Endometrial microvascular endothelial cells (primary cell): Measurements from ENCODE around the gene OR1Q1. TPM values are rescaled to one million over a fixed set of nuclear protein-coding genes. Genes with fewer than 3 reads are reported as not detected.
"Not testable (repeated sequence)": the region's sequence is repeated elsewhere in the genome, so short reads cannot be mapped to it uniquely, and the experiment has no call there.

Experiments used
- in situ Hi-C: cut with HindIII; loops from 2 replicates; pipeline ENCODE4 v1.10.0; 2017; ENCODE audit warnings: low sequenced_read_pairs, low pct_unique_long_range_greater_than_20kb; ENCODE audit errors: inconsistent ontology term
- total RNA-seq: library from RNA; depleted of rRNA; stranded (reverse); fragments of >200 nt; gene quantifications from one replicate; pipeline ENCODE4 v1.2.3, GENCODE V29; 2015; ENCODE audit errors: inconsistent ontology term

Gene OR1Q1
- total RNA-seq: not detected

GRCh38 chr9:122614362-122614761 is at the start of gene OR1Q1:
OR1Q1 (plus strand) TSS chr9:122614738; CDS start chr9:122614738, 0 bp downstream.
- in situ Hi-C loops: no loop called here

GRCh38 chr9:122567901-122568300 is 46.6 kb upstream of the OR1Q1 start:
- in situ Hi-C loops: no loop called here

GRCh38 chr9:122572456-122572855 is 42.1 kb upstream of the OR1Q1 start:
- in situ Hi-C loops: no loop called here

GRCh38 chr9:122579874-122580273 is 34.7 kb upstream of the OR1Q1 start:
- in situ Hi-C loops: no loop called here

GRCh38 chr9:122580360-122580759 is 34.2 kb upstream of the OR1Q1 start:
- in situ Hi-C loops: no loop called here

GRCh38 chr9:122583284-122583683 is 31.3 kb upstream of the OR1Q1 start, which contains the start of gene OR1L8:
OR1L8 (minus strand) TSS chr9:122583384; CDS start chr9:122568477, 14,907 bp downstream.
- in situ Hi-C loops: not testable (repeated sequence)

GRCh38 chr9:122605691-122606090 is 8.8 kb upstream of the OR1Q1 start:
- in situ Hi-C loops: no loop called here

GRCh38 chr9:122606587-122606986 is 8.0 kb upstream of the OR1Q1 start:
- in situ Hi-C loops: no loop called here

- in situ Hi-C loops: no loop called here
Observed at GRCh38 chr9:122609804-122610203, 4.7 kb upstream of the OR1Q1 start.

GRCh38 chr9:122619996-122620395 is 5.5 kb downstream of the OR1Q1 start:
- in situ Hi-C loops: no loop called here

GRCh38 chr9:122642226-122642625 is 27.7 kb downstream of the OR1Q1 start:
- in situ Hi-C loops: no loop called here

GRCh38 chr9:122656378-122656777 is 41.8 kb downstream of the OR1Q1 start:
- in situ Hi-C loops: no loop called here

- in situ Hi-C loops: no loop called here
Observed at GRCh38 chr9:122657527-122657926, 43.0 kb downstream of the OR1Q1 start, which contains the start of gene OR1B1. OR1B1 (minus strand) TSS chr9:122657627.

- in situ Hi-C loops: no loop called here
Observed at GRCh38 chr9:122661416-122661815, 46.9 kb downstream of the OR1Q1 start, which contains the start of gene OR1L1. OR1L1 (plus strand) TSS chr9:122661716; CDS start chr9:122661716, 0 bp downstream.

Other genes with a start within 250 kb of the OR1Q1 start
- gene PTGS1, start 243.7 kb upstream of the OR1Q1 start, total RNA-seq: 1.0 TPM
- not detected for gene OR1J1, start 136.8 kb upstream of the OR1Q1 start, total RNA-seq
- gene OR1J2, start 103.9 kb upstream of the OR1Q1 start, total RNA-seq: not detected
- not detected for gene OR1J4, start 95.6 kb upstream of the OR1Q1 start, total RNA-seq
- not detected for gene OR1N1, start 87.4 kb upstream of the OR1Q1 start, total RNA-seq
- gene OR1N2, start 61.6 kb upstream of the OR1Q1 start, total RNA-seq: not detected
- not detected for gene OR1L8, start 31.4 kb upstream of the OR1Q1 start, total RNA-seq
- gene OR1B1, start 42.9 kb downstream of the OR1Q1 start, total RNA-seq: not detected
- not detected for gene OR1L1, start 47.0 kb downstream of the OR1Q1 start, total RNA-seq
- gene OR1L3, start 60.4 kb downstream of the OR1Q1 start, total RNA-seq: not detected
- not detected for gene OR1L4, start 109.3 kb downstream of the OR1Q1 start, total RNA-seq
- gene OR1L6, start 127.6 kb downstream of the OR1Q1 start, total RNA-seq: not detected
- gene OR5C1, start 174.2 kb downstream of the OR1Q1 start, total RNA-seq: not detected
- gene OR1K1, start 185.4 kb downstream of the OR1Q1 start, total RNA-seq: not detected
- 23.1 TPM for gene PDCL, start 213.8 kb downstream of the OR1Q1 start, total RNA-seq